ENCODE measurements around the gene BDKRB1. TPM values are rescaled to one million over a fixed set of nuclear protein-coding genes. Genes with fewer than 3 reads are reported as not detected.

BDKRB1 gene
- total RNA-seq, 1 donor from 2014 or later, result not detected

DNA sequence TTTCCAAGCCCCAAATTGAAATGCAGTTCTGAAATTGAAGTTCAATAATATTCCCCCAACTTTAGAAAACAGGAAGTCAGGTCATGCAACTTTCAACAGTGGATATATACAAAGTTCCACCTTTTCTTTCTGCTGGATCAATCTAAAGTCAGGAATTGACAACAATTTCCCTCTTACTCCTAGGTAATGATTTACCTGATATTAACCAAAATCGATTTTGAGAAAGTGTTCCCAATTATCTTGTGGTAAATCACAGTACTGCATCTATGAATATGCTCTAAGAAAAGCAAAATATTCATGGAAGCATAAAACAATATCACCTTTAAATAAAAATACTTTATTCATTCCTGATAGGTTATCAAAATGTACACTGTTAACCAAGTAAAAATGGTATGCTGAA, 28.4 kb downstream of the BDKRB1 start:
- H3K4me3 Mint-ChIP-seq, result no peak overlapping the region
- no peaks in the 10 kb centered on the region for H3K9me3 Mint-ChIP-seq
- H3K36me3 Mint-ChIP-seq, result peaks cover 15% of the 10 kb centered on the region
- Histone ChIP-seq H3F3A (ENCODE audit: low read depth) (peaks cover 8% of the 10 kb centered on the region), H3K9me3 (ENCODE audit: low read depth) (no peaks in the 10 kb centered on the region), H4K20me1 (ENCODE audit: low read depth) (peaks cover 7% of the 10 kb centered on the region), H3K4me2 (no peak overlapping the region), H3K27ac (no peak overlapping the region), H2AFZ (replicated peaks) (no peak overlapping the region), H3K4me1 (peaks cover 16% of the 10 kb centered on the region), H3K79me2 (ENCODE audit: low read depth) (no peaks in the 10 kb centered on the region), H3K36me3 (no peaks in the 10 kb centered on the region), H3K27me3 (no peaks in the 10 kb centered on the region), H3K9ac (no peak overlapping the region), H3K4me3 (no peak overlapping the region)
- H3K4me1 Mint-ChIP-seq, result peaks cover 34% of the 10 kb centered on the region
- no peak for DNase-seq (ENCODE audit: low spot score)
- H3K27ac Mint-ChIP-seq, result no peak overlapping the region
- no peak for TF ChIP-seq EZH2 (IDR thresholded peaks at IDR 0.05)
- no peak for TF ChIP-seq EZH2phosphoT487 (IDR thresholded peaks at IDR 0.05)
- H3K27me3 Mint-ChIP-seq (ENCODE audit: insufficient read depth, low read depth), result no peaks in the 10 kb centered on the region

DNA sequence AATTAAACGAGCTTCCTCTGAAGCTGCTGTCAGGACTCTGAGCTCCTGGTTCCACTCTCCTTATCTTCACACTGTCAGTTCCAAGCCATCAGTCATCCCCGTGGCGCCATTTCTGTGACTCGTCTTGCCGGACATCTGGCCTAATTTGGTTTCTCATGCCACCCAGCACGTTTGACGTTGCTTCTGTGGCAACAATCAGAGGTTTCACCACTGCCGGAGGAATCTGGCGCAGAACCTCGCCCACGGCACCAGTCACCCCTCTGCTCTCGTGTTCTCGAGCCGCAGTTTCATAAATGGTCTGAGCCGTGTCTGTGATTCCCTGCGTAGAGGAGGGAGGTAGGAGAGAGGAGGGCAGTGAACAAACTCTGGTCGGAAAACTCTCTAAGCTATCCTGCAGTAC, 29.7 kb downstream of the BDKRB1 start:
- Histone ChIP-seq H3F3A (ENCODE audit: low read depth) (peaks cover 8% of the 10 kb centered on the region), H3K36me3 (no peaks in the 10 kb centered on the region), H3K9me3 (ENCODE audit: low read depth) (no peaks in the 10 kb centered on the region), H2AFZ (replicated peaks) (no peak overlapping the region), H3K79me2 (ENCODE audit: low read depth) (no peaks in the 10 kb centered on the region), H3K9ac (no peak overlapping the region), H3K27me3 (no peaks in the 10 kb centered on the region), H4K20me1 (ENCODE audit: low read depth) (peaks cover 7% of the 10 kb centered on the region), H3K4me1 (peaks cover 16% of the 10 kb centered on the region), H3K4me2 (no peak overlapping the region), H3K4me3 (no peak overlapping the region), H3K27ac (no peak overlapping the region)
- no peak for TF ChIP-seq EZH2 (IDR thresholded peaks at IDR 0.05)
- no peak for TF ChIP-seq EZH2phosphoT487 (IDR thresholded peaks at IDR 0.05)
- TF ChIP-seq, protein P1, sequence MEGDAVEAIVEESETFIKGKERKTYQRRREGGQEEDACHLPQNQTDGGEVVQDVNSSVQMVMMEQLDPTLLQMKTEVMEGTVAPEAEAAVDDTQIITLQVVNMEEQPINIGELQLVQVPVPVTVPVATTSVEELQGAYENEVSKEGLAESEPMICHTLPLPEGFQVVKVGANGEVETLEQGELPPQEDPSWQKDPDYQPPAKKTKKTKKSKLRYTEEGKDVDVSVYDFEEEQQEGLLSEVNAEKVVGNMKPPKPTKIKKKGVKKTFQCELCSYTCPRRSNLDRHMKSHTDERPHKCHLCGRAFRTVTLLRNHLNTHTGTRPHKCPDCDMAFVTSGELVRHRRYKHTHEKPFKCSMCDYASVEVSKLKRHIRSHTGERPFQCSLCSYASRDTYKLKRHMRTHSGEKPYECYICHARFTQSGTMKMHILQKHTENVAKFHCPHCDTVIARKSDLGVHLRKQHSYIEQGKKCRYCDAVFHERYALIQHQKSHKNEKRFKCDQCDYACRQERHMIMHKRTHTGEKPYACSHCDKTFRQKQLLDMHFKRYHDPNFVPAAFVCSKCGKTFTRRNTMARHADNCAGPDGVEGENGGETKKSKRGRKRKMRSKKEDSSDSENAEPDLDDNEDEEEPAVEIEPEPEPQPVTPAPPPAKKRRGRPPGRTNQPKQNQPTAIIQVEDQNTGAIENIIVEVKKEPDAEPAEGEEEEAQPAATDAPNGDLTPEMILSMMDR (IDR thresholded peaks at IDR 0.05), result no peak
- H3K27ac Mint-ChIP-seq, result peak overlapping the region; percentile 67
- H3K27me3 Mint-ChIP-seq (ENCODE audit: insufficient read depth, low read depth), result no peaks in the 10 kb centered on the region
- DNase-seq (ENCODE audit: low spot score), result no peak
- no peak overlapping the region for H3K4me3 Mint-ChIP-seq
- peaks cover 22% of the 10 kb centered on the region for H3K36me3 Mint-ChIP-seq
- H3K9me3 Mint-ChIP-seq, result no peaks in the 10 kb centered on the region
- peaks cover 26% of the 10 kb centered on the region for H3K4me1 Mint-ChIP-seq

DNA sequence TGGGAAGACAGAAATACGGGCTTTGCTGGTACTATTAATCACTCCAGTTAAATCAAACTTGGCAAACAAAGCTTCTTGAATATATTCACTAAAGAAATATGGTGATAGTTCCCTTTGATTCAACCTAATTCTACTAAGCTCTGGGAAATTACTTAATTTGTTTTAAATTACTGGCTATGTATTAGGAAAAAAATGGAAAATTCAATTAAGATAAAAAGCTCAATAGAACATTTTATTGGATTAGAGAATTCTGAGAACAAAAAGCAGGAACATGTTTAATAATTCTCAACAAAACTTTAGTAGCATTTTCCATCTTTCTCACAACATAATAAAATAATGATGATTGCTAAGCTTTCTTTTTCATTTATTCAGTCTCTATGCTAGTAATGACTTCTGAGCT, 30.2 kb downstream of the BDKRB1 start:
- no peak overlapping the region for H3K4me2 ChIP-seq
- no peaks in the 10 kb centered on the region for H3K36me3 ChIP-seq
- no peak overlapping the region for H3K9ac ChIP-seq
- Mint-ChIP-seq H3K4me3 (no peak overlapping the region), H3K9me3 (no peaks in the 10 kb centered on the region), H3K36me3 (peaks cover 22% of the 10 kb centered on the region), H3K27me3 (ENCODE audit: insufficient read depth, low read depth) (no peaks in the 10 kb centered on the region), H3K27ac (no peak overlapping the region), H3K4me1 (peaks cover 23% of the 10 kb centered on the region)
- no peaks in the 10 kb centered on the region for H3K9me3 ChIP-seq (ENCODE audit: low read depth)
- H3K27me3 ChIP-seq, result no peaks in the 10 kb centered on the region
- H3F3A ChIP-seq (ENCODE audit: low read depth), result peaks cover 8% of the 10 kb centered on the region
- peaks cover 7% of the 10 kb centered on the region for H4K20me1 ChIP-seq (ENCODE audit: low read depth)
- no peak overlapping the region for H2AFZ ChIP-seq (replicated peaks)
- no peak overlapping the region for H3K27ac ChIP-seq
- TF ChIP-seq, protein P1 (IDR thresholded peaks at IDR 0.05), result no peak
- no peak for TF ChIP-seq EZH2 (IDR thresholded peaks at IDR 0.05)
- TF ChIP-seq EZH2phosphoT487 (IDR thresholded peaks at IDR 0.05), result no peak
- H3K4me3 ChIP-seq, result no peak overlapping the region
- DNase-seq (ENCODE audit: low spot score), result no peak
- peaks cover 16% of the 10 kb centered on the region for H3K4me1 ChIP-seq
- H3K79me2 ChIP-seq (ENCODE audit: low read depth), result no peaks in the 10 kb centered on the region

DNA sequence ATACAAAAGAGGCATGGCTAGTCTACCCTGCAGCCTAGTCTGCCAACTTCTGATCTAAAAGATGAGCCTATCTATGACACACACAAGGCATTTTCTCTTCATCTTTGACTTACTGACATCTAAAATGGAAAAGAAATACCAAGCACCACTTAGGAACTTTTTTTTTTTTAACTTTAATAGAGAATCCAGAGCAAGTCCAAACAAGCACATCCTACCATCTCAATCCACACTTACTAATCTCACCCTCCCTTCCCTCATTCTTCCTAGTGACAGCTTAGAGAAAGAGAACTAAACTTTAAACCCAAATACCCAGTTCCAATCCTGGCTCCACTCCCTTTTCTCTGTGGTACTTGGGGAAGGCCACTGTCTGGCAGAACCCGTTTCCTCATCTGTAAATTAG, 31.8 kb downstream of the BDKRB1 start:
- Histone ChIP-seq H3F3A (ENCODE audit: low read depth) (peaks cover under 1% of the 10 kb centered on the region), H4K20me1 (ENCODE audit: low read depth) (peaks cover 4% of the 10 kb centered on the region), H2AFZ (replicated peaks) (no peak overlapping the region), H3K36me3 (no peaks in the 10 kb centered on the region), H3K9me3 (ENCODE audit: low read depth) (no peaks in the 10 kb centered on the region), H3K27me3 (no peaks in the 10 kb centered on the region), H3K4me2 (no peak overlapping the region), H3K79me2 (ENCODE audit: low read depth) (no peaks in the 10 kb centered on the region), H3K4me1 (peaks cover 4% of the 10 kb centered on the region), H3K27ac (no peak overlapping the region), H3K9ac (no peak overlapping the region), H3K4me3 (no peak overlapping the region)
- peaks cover 7% of the 10 kb centered on the region for H3K4me1 Mint-ChIP-seq
- TF ChIP-seq EZH2 (IDR thresholded peaks at IDR 0.05) (no peak), EZH2phosphoT487 (IDR thresholded peaks at IDR 0.05) (no peak)
- TF ChIP-seq, protein P1 (IDR thresholded peaks at IDR 0.05), result no peak
- no peak for DNase-seq (ENCODE audit: low spot score)
- H3K36me3 Mint-ChIP-seq, result peaks cover 23% of the 10 kb centered on the region
- H3K27ac Mint-ChIP-seq, result no peak overlapping the region
- no peaks in the 10 kb centered on the region for H3K9me3 Mint-ChIP-seq
- no peaks in the 10 kb centered on the region for H3K27me3 Mint-ChIP-seq (ENCODE audit: insufficient read depth, low read depth)
- H3K4me3 Mint-ChIP-seq, result no peak overlapping the region
